HCT116 (cell line): ENCODE data around the gene PKHD1. TPM values are rescaled to one million over a fixed set of nuclear protein-coding genes. Genes with fewer than 3 reads are reported as not detected.

Source experiments
- ATAC-seq: fragments of 200-7000 bp; cut with Tn5 transposase; 2 replicates; pipeline ENCODE4 v1.9.1; 2020; ENCODE audit warnings: mild to moderate bottlenecking, moderate library complexity
- BruUV-seq: library from RNA; stranded (reverse); fragments of 400-500 nt; replicated peaks from 2 replicates; lab custom pipeline; 2021; lab: Mats Ljungman, UMichigan
- CTCF ChIA-PET: fragments of 300-600 bp; sonication (Branson Sonifier 250); formaldehyde crosslinking; loops from one replicate; lab custom pipeline; 2021; ENCODE audit warnings: antibody characterized with exemption; lab: Charles Lee
- POLR2A ChIA-PET: fragments of 300-600, 350-600 bp; sonication (Branson Sonifier 250); formaldehyde crosslinking; loops from one replicate; lab custom pipeline; 2021; ENCODE audit warnings: antibody characterized with exemption; lab: Charles Lee
- RAD21 ChIA-PET, 2 experiments: fragments of 300-600 bp; sonication (Branson Sonifier 250); formaldehyde crosslinking; loops; one replicate each; lab custom pipeline; 2023; ENCODE audit warnings: low total read pairs in 2 of 2; ENCODE audit not compliant: uncharacterized antibody in 2 of 2, unreplicated experiment in 2 of 2, low non-redundant PET in 1 of 2; lab: Charles Lee
- DNase-seq: peaks from one replicate; pipeline ENCODE4 v3.0.0-alpha.2; 2010; ENCODE audit warnings: low read depth, low spot score
- H2AFZ ChIP-seq: fragments of 200-600 bp; shearing (Covaris generic), sonication (generic); 2 replicates; pipeline ENCODE4 v1.6.1; 2017; ENCODE audit warnings: low read depth, mixed run types, mixed read lengths, antibody characterized with exemption, low read length; ENCODE audit not compliant: poor library complexity, severe bottlenecking
- H3K27ac ChIP-seq: 2 replicates; pipeline ENCODE4 v1.5.1; 2012; ENCODE audit warnings: low read depth, low read length
- H3K27me3 ChIP-seq: fragments of 200-600 bp; sonication (generic); 2 replicates; pipeline ENCODE4 v1.6.1; 2016; ENCODE audit warnings: mixed run types, low read length, mixed read lengths; ENCODE audit not compliant: insufficient read depth
- H3K36me3 ChIP-seq, 2 experiments: fragments of 200-500 bp in 1 of 2; fragments of 200-600 bp in 1 of 2; sonication (Bioruptor generic) in 1 of 2; sonication (generic) in 1 of 2; 2 replicates each; pipeline versions ENCODE4 v1.5.1 to v1.6.1; 2014 to 2016; ENCODE audit warnings: low read length in 2 of 2, inconsistent platforms in 1 of 2, mixed read lengths in 1 of 2, mixed run types in 1 of 2; ENCODE audit not compliant: insufficient read depth in 2 of 2, control insufficient read depth in 1 of 2
- H3K4me1 ChIP-seq, 2 experiments: fragments of 200-600 bp in 1 of 2; sonication (generic) in 1 of 2; 2 replicates each; pipeline versions ENCODE4 v1.5.1 to v1.6.1; 2012 to 2017; ENCODE audit warnings: low read length in 2 of 2, inconsistent platforms in 1 of 2, mild to moderate bottlenecking in 1 of 2, mixed read lengths in 1 of 2, mixed run types in 1 of 2, moderate library complexity in 1 of 2; ENCODE audit not compliant: insufficient read depth in 2 of 2, control insufficient read depth in 1 of 2
- H3K4me2 ChIP-seq: fragments of 200-600 bp; sonication (generic); 2 replicates; pipeline ENCODE4 v1.6.1; 2017; ENCODE audit warnings: mixed run types, low read length, mixed read lengths
- H3K4me3 ChIP-seq, 2 experiments: fragments of 200-600 bp in 1 of 2; sonication (generic) in 1 of 2; replicated peaks in 1 of 2; 2 replicates each; pipeline ENCODE4 v1.5.1; 2011 to 2016; ENCODE audit warnings: low read length in 2 of 2, control low read depth in 1 of 2, low read depth in 1 of 2, mild to moderate bottlenecking in 1 of 2, mixed read lengths in 1 of 2, mixed run types in 1 of 2
- H3K79me2 ChIP-seq: fragments of 200-600 bp; sonication (generic); 2 replicates; pipeline ENCODE4 v1.6.1; 2017; ENCODE audit warnings: mild to moderate bottlenecking, mixed run types, low read length, moderate library complexity, mixed read lengths; ENCODE audit not compliant: insufficient read depth
- H3K9ac ChIP-seq: fragments of 200-600 bp; sonication (generic); 2 replicates; pipeline ENCODE4 v1.6.1; 2016; ENCODE audit warnings: low read length, mixed read lengths
- H3K9me2 ChIP-seq: fragments of 200-600 bp; sonication (generic), shearing (Covaris generic); 2 replicates; pipeline ENCODE4 v1.6.1; 2017; ENCODE audit warnings: mixed run types, mild to moderate bottlenecking, moderate library complexity; ENCODE audit not compliant: insufficient read depth
- H3K9me3 ChIP-seq, 2 experiments: fragments of 200-500 bp in 1 of 2; fragments of 200-600 bp in 1 of 2; sonication (Bioruptor generic) in 1 of 2; sonication (generic) in 1 of 2; 2 replicates each; pipeline ENCODE4 v1.6.1; 2014 to 2017; ENCODE audit warnings: low read length in 2 of 2, mixed read lengths in 2 of 2, inconsistent platforms in 1 of 2, low read depth in 1 of 2, mild to moderate bottlenecking in 1 of 2, mixed run types in 1 of 2, moderate library complexity in 1 of 2; ENCODE audit not compliant: control insufficient read depth in 1 of 2, insufficient read depth in 1 of 2
- H4K20me1 ChIP-seq: fragments of 200-600 bp; sonication (generic), shearing (Covaris generic); 2 replicates; pipeline ENCODE4 v1.6.1; 2017; ENCODE audit warnings: mixed run types, mild to moderate bottlenecking, moderate library complexity; ENCODE audit not compliant: insufficient read depth
- CBX3 ChIP-seq: IDR thresholded peaks from 2 replicates; pipeline ENCODE4 v1.6.1; 2012; ENCODE audit warnings: low read depth
- EGR1 ChIP-seq: IDR thresholded peaks from 2 replicates; pipeline ENCODE4 v1.6.1; 2012; ENCODE audit warnings: low read depth
- ELF1 ChIP-seq: IDR thresholded peaks from 2 replicates; pipeline ENCODE4 v1.6.1; 2012; ENCODE audit warnings: low read depth, borderline replicate concordance
- EZH2phosphoT487 ChIP-seq: fragments of 200-600 bp; IDR thresholded peaks from 2 replicates; pipeline ENCODE4 v1.6.1; 2018; ENCODE audit warnings: antibody characterized with exemption, borderline replicate concordance
- JUND ChIP-seq: IDR thresholded peaks from 2 replicates; pipeline ENCODE4 v1.6.1; 2012
- POLR2AphosphoS5 ChIP-seq: IDR thresholded peaks from 2 replicates; pipeline ENCODE4 v1.6.1; 2011; ENCODE audit warnings: mild to moderate bottlenecking, low read depth, low read length, moderate library complexity
- RAD21 ChIP-seq: IDR thresholded peaks from 2 replicates; pipeline ENCODE4 v1.6.1; 2012; ENCODE audit warnings: low read depth, mild to moderate bottlenecking
- REST ChIP-seq: IDR thresholded peaks from 2 replicates; pipeline ENCODE4 v1.6.1; 2012; ENCODE audit warnings: low read depth
- SIN3A ChIP-seq: IDR thresholded peaks from 2 replicates; pipeline ENCODE4 v1.6.1; 2012; ENCODE audit warnings: low read depth
- SP1 ChIP-seq: IDR thresholded peaks from 2 replicates; pipeline ENCODE4 v1.6.1; 2012; ENCODE audit warnings: low read depth
- SRF ChIP-seq: IDR thresholded peaks from 2 replicates; pipeline ENCODE4 v1.6.1; 2012; ENCODE audit warnings: low read depth
- TCF7L2 ChIP-seq: IDR thresholded peaks from 2 replicates; pipeline ENCODE4 v1.7.0; 2011; ENCODE audit warnings: borderline replicate concordance, inconsistent platforms; ENCODE audit not compliant: insufficient read depth, insufficient read length; ENCODE audit errors: extremely low read depth
- ZFX ChIP-seq: fragments of 450-650 bp; IDR thresholded peaks from 2 replicates; pipeline ENCODE4 v1.6.1; 2017
- ZNF274 ChIP-seq: fragments of 200-500 bp; sonication (Bioruptor generic); IDR thresholded peaks from 2 replicates; pipeline ENCODE4 v1.6.1; 2014; ENCODE audit warnings: mild to moderate bottlenecking, low read depth, low read length, inconsistent platforms
- intact Hi-C: fragments of 100-400 bp; cut with micrococcal nuclease; formaldehyde crosslinking; loops from 2 replicates; pipeline ENCODE4 v1.10.0; 2022
- total RNA-seq: library from RNA; stranded (reverse); gene quantifications from one replicate; pipeline ENCODE4 v1.2.1, GENCODE V29; 2021; ENCODE audit not compliant: unreplicated experiment
- TF ChIP-seq, protein P1 (sequence below), 3 experiments: fragments of 200-600 bp in 1 of 3; sonication (generic) in 1 of 3; IDR thresholded peaks in 2 of 3; conservative IDR thresholded peaks in 1 of 3; 2 replicates each; pipeline ENCODE4 v1.5.1; 2012 to 2017; ENCODE audit warnings: low read depth in 2 of 3, low read length in 2 of 3, antibody characterized with exemption in 1 of 3, borderline replicate concordance in 1 of 3, control low read depth in 1 of 3, mild to moderate bottlenecking in 1 of 3, mixed read lengths in 1 of 3, mixed run types in 1 of 3, moderate library complexity in 1 of 3; ENCODE audit not compliant: insufficient read depth in 1 of 3

Gene PKHD1
- total RNA-seq, 1 experiment from 2014 or later, result not detected

- Histone ChIP-seq H3K9ac (no peak overlapping the region), H3K9me3 (no peaks in the 10 kb centered on the region), H3K27me3 (no peaks in the 10 kb centered on the region), H3K4me1 (no peaks in the 10 kb centered on the region), H3K79me2 (no peaks in the 10 kb centered on the region), H2AFZ (no peak overlapping the region), H3K9me2 (no peaks in the 10 kb centered on the region), H3K4me3 (no peak overlapping the region), H3K4me2 (no peak overlapping the region), H3K27ac (no peak overlapping the region), H3K36me3 (no peaks in the 10 kb centered on the region), H4K20me1 (no peaks in the 10 kb centered on the region)
- ChIA-PET POLR2A (no interaction called here), CTCF (no interaction called here), RAD21 (no interaction called here)
- no peak for DNase-seq
- no peak for TF ChIP-seq TCF7L2
- TF ChIP-seq JUND, result no peak
- TF ChIP-seq, protein P1, sequence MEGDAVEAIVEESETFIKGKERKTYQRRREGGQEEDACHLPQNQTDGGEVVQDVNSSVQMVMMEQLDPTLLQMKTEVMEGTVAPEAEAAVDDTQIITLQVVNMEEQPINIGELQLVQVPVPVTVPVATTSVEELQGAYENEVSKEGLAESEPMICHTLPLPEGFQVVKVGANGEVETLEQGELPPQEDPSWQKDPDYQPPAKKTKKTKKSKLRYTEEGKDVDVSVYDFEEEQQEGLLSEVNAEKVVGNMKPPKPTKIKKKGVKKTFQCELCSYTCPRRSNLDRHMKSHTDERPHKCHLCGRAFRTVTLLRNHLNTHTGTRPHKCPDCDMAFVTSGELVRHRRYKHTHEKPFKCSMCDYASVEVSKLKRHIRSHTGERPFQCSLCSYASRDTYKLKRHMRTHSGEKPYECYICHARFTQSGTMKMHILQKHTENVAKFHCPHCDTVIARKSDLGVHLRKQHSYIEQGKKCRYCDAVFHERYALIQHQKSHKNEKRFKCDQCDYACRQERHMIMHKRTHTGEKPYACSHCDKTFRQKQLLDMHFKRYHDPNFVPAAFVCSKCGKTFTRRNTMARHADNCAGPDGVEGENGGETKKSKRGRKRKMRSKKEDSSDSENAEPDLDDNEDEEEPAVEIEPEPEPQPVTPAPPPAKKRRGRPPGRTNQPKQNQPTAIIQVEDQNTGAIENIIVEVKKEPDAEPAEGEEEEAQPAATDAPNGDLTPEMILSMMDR (IDR thresholded peaks at IDR 0.05 in 2 of 3, conservative IDR thresholded peaks at IDR 0.05 in 1 of 3; ENCODE audit: borderline replicate concordance in 1 of 3, insufficient read depth in 1 of 3, low read depth in 2 of 3, low read length in 2 of 3), result no peak
- TF ChIP-seq ZNF274, result no peak
- no peak for TF ChIP-seq SRF
- TF ChIP-seq CBX3, result no peak
- TF ChIP-seq RAD21, result no peak
- TF ChIP-seq EZH2phosphoT487, result no peak
- TF ChIP-seq SIN3A, result no peak
- no peak for TF ChIP-seq ELF1
- no peak for TF ChIP-seq SP1
- no peak for TF ChIP-seq ZFX
- no peak for TF ChIP-seq POLR2AphosphoS5
- no peak for TF ChIP-seq REST
- no peak for TF ChIP-seq EGR1
- intact Hi-C loops, result no loop called here
- ATAC-seq, result no peak
- no TSS peak for BruUV-seq
Measured at GRCh38 chr6:51843456-51844056, 243.9 kb downstream of the PKHD1 start.
